ENCODE data around the gene ACE.
A peak's percentile ranks its signal among the peaks of the same experiment; 100 is the strongest.

The ACE gene

DNA sequence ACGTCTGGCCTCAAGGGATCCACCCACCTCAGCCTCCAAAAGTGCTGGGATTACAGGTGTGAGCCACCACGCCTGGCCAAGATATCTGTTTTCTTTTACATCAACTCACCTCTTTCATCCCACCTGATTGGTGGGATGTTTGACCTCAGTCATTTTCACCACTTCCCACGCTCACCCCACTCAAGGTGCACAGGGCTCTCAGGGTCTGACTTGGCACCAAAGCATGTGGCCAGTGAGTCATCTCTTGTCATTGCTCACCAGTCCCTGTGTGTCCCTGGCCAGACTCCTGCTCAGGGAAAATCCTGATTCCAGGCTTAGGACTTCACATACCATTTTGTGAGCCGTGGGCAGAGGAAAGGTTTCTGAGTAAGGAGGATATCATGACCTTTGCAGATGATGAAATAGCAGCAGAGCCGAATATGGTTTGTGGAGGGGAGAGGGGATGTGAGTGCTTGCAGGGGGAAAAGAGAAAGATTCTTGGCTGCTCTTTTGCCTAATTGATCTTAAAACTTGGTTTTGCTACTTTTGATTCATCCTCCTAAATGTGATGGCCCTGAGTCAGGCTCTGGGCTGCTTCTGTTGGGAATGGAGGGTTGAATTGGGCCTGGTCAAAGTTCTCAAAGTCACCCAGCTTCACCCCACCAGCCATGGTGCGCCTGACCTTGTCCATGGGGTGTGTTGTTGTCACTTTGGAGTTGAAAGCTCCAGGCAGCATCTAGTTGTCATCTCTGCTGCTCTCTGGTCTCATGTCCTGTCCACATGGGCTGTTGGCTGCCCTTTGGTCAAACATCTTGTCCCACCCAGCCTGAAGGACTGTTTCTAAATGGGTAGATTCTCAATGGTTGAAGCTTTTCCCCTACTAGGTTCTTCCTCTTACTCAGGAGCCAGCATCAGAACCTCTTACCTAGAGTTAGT lies 40.3 kb downstream of the ACE start (continued):
- TF ChIP-seq, protein P1, sequence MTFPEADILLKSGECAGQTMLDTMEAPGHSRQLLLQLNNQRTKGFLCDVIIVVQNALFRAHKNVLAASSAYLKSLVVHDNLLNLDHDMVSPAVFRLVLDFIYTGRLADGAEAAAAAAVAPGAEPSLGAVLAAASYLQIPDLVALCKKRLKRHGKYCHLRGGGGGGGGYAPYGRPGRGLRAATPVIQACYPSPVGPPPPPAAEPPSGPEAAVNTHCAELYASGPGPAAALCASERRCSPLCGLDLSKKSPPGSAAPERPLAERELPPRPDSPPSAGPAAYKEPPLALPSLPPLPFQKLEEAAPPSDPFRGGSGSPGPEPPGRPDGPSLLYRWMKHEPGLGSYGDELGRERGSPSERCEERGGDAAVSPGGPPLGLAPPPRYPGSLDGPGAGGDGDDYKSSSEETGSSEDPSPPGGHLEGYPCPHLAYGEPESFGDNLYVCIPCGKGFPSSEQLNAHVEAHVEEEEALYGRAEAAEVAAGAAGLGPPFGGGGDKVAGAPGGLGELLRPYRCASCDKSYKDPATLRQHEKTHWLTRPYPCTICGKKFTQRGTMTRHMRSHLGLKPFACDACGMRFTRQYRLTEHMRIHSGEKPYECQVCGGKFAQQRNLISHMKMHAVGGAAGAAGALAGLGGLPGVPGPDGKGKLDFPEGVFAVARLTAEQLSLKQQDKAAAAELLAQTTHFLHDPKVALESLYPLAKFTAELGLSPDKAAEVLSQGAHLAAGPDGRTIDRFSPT (tag by site-specific recombination; IDR thresholded peaks at IDR 0.05): no peak
- TF ChIP-seq ZNF677 (tag by site-specific recombination; IDR thresholded peaks at IDR 0.05) (no peak), ZNF248 (tag by site-specific recombination; IDR thresholded peaks at IDR 0.05) (no peak), ZFHX2 (tag by site-specific recombination; conservative IDR thresholded peaks at IDR 0.05) (peak; percentile 99), ZXDB (tag by site-specific recombination; IDR thresholded peaks at IDR 0.05) (no peak), ZBTB21 (tag by site-specific recombination; IDR thresholded peaks at IDR 0.05) (no peak), HOXC10 (CRISPR knock-in tag; IDR thresholded peaks at IDR 0.05) (no peak), ZNF843 (tag by site-specific recombination; IDR thresholded peaks at IDR 0.05) (no peak), ZNF670 (tag by site-specific recombination; IDR thresholded peaks at IDR 0.05; ENCODE audit: low read depth) (no peak), ZBTB17 (tag by site-specific recombination; IDR thresholded peaks at IDR 0.05) (no peak), ZNF664 (tag by site-specific recombination; IDR thresholded peaks at IDR 0.05) (no peak), ZFP69B (tag by site-specific recombination; IDR thresholded peaks at IDR 0.05) (no peak), ZNF112 (tag by site-specific recombination; IDR thresholded peaks at IDR 0.05) (no peak), ZNF76 (tag by site-specific recombination; IDR thresholded peaks at IDR 0.05; ENCODE audit: borderline replicate concordance, low read depth) (no peak), ZNF174 (tag by site-specific recombination; IDR thresholded peaks at IDR 0.05) (no peak), ZNF292 (tag by site-specific recombination; IDR thresholded peaks at IDR 0.05; ENCODE audit: borderline replicate concordance, low read depth) (no peak)
- TF ChIP-seq, protein P2, sequence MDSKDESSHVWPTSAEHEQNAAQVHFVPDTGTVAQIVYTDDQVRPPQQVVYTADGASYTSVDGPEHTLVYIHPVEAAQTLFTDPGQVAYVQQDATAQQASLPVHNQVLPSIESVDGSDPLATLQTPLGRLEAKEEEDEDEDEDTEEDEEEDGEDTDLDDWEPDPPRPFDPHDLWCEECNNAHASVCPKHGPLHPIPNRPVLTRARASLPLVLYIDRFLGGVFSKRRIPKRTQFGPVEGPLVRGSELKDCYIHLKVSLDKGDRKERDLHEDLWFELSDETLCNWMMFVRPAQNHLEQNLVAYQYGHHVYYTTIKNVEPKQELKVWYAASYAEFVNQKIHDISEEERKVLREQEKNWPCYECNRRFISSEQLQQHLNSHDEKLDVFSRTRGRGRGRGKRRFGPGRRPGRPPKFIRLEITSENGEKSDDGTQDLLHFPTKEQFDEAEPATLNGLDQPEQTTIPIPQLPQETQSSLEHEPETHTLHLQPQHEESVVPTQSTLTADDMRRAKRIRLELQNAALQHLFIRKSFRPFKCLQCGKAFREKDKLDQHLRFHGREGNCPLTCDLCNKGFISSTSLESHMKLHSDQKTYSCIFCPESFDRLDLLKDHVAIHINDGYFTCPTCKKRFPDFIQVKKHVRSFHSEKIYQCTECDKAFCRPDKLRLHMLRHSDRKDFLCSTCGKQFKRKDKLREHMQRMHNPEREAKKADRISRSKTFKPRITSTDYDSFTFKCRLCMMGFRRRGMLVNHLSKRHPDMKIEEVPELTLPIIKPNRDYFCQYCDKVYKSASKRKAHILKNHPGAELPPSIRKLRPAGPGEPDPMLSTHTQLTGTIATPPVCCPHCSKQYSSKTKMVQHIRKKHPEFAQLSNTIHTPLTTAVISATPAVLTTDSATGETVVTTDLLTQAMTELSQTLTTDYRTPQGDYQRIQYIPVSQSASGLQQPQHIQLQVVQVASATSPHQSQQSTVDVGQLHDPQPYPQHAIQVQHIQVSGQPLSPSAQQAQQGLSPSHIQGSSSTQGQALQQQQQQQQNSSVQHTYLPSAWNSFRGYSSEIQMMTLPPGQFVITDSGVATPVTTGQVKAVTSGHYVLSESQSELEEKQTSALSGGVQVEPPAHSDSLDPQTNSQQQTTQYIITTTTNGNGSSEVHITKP (tag by site-specific recombination; IDR thresholded peaks at IDR 0.05): 0 out of 2 replicates have a peak, but pooled peaks have one; percentile 53

DNA sequence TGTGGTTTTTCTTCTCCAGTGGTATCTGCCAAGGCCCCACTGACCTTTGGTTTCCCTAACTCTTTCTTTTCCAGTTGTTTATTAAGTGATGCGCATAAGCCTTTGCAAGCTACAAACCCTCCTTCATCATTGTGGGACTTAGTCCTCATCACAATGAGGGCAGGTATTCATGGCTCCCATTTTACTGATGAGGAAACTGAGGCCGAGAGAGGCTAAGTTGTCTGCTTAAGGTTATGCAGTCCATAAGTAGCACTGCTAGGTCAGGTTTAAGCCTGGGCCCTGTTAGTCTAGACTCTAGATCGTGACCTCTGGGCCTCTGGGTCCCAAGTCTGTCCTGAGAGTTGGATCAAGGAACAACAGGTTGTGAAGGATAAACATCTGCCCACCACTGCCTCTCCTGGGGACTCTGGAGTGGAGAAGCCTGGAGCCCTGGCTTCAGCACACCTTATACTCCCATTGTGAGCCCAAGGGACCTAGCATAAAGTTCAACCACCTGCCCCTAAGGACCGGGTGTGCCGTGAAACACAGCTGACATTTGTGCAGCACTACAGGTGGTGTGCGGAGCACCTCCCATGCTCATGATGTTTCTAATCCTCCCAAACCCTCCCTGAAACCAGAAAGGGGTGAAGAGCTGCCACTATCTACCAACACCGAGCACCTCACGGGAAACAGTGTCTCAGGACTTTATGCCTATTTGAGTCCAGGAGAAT lies 41.1 kb downstream of the ACE start:
- TF ChIP-seq, protein P3, sequence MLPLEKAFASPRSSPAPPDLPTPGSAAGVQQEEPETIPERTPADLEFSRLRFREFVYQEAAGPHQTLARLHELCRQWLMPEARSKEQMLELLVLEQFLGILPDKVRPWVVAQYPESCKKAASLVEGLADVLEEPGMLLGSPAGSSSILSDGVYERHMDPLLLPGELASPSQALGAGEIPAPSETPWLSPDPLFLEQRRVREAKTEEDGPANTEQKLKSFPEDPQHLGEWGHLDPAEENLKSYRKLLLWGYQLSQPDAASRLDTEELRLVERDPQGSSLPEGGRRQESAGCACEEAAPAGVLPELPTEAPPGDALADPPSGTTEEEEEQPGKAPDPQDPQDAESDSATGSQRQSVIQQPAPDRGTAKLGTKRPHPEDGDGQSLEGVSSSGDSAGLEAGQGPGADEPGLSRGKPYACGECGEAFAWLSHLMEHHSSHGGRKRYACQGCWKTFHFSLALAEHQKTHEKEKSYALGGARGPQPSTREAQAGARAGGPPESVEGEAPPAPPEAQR (tag by site-specific recombination; IDR thresholded peaks at IDR 0.05): no peak
- TF ChIP-seq ZSCAN23 (tag by site-specific recombination; IDR thresholded peaks at IDR 0.05): no peak
- TF ChIP-seq SCRT2 (tag by site-specific recombination; IDR thresholded peaks at IDR 0.05): peak; percentile 48; the same call in 1 of the 2 replicates
- no peak for TF ChIP-seq GFI1B (tag by site-specific recombination; IDR thresholded peaks at IDR 0.05)
- TF ChIP-seq ZNF837 (tag by site-specific recombination; IDR thresholded peaks at IDR 0.05): no peak
- TF ChIP-seq, protein P4, sequence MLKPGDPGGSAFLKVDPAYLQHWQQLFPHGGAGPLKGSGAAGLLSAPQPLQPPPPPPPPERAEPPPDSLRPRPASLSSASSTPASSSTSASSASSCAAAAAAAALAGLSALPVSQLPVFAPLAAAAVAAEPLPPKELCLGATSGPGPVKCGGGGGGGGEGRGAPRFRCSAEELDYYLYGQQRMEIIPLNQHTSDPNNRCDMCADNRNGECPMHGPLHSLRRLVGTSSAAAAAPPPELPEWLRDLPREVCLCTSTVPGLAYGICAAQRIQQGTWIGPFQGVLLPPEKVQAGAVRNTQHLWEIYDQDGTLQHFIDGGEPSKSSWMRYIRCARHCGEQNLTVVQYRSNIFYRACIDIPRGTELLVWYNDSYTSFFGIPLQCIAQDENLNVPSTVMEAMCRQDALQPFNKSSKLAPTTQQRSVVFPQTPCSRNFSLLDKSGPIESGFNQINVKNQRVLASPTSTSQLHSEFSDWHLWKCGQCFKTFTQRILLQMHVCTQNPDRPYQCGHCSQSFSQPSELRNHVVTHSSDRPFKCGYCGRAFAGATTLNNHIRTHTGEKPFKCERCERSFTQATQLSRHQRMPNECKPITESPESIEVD (tag by site-specific recombination; IDR thresholded peaks at IDR 0.05): no peak
- TF ChIP-seq REPIN1 (tag by site-specific recombination; IDR thresholded peaks at IDR 0.05; ENCODE audit: low read depth): no peak
- TF ChIP-seq YY2 (tag by site-specific recombination; IDR thresholded peaks at IDR 0.05): no peak
- TF ChIP-seq ZNF138 (tag by site-specific recombination; IDR thresholded peaks at IDR 0.05; ENCODE audit: borderline replicate concordance): no peak
- no peak overlapping the region for H3K27ac ChIP-seq (ENCODE audit: extremely low read depth, low read depth, low read length)
- no peaks in the 10 kb centered on the region for H3K36me3 ChIP-seq (ENCODE audit: control insufficient read depth in 2 of 2, insufficient read depth in 1 of 2, low read length in 2 of 2)
- no peaks in the 10 kb centered on the region for H3K9me3 ChIP-seq (ENCODE audit: control insufficient read depth, insufficient read depth, low read depth, low read length)
- no peaks in the 10 kb centered on the region for H3K4me1 ChIP-seq (ENCODE audit: control insufficient read depth, insufficient read depth, low read length)
- ChIA-PET CTCF (interaction anchor here (1.0 kb wide), 1 partner anchor 9 kb away, joined by 3 read pairs; no protein-coding TSS in a partner anchor), POLR2A (no interaction called here)
- no peak overlapping the region for H3K4me3 ChIP-seq (ENCODE audit: low read depth, low read length)

All from HEK293 (cell line).